Measurements from ENCODE around the gene NUFIP1. TPM values are rescaled to one million over a fixed set of nuclear protein-coding genes. Genes with fewer than 3 reads are reported as not detected.

The NUFIP1 gene
- total RNA-seq, 1 experiment from 2014 or later: 17.1 TPM

DNA sequence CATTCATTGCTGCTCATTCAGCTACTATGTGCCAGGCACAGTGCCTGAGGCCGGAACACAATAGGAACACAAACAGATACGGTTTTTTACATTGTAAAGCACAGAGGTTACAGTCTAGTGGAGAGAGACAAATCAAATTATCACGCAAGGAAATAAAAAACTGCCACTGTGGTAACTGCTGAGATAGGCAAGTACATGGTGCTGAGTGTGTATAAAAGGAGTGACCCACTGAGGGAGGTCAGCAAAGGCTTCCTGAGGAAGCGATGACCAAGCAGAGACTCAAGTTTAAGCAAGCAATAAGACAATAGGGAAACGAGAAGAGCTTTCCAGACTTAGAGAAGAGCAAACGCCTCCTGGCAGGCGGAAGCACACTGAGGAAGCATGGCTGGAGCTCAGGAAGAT lies 56.4 kb downstream of the NUFIP1 start:
- Histone ChIP-seq H3K9ac (ENCODE audit: extremely low read depth, insufficient read length, low read length) (no peak overlapping the region), H2AK5ac (ENCODE audit: insufficient read length, low read length) (no peak overlapping the region), H4K20me1 (ENCODE audit: control insufficient read depth, insufficient read depth, insufficient read length) (no peaks in the 10 kb centered on the region), H3K18ac (ENCODE audit: insufficient read length, low read depth, low read length) (no peak overlapping the region), H3T11ph (ENCODE audit: low read length) (no peak overlapping the region), H3K4me2 (ENCODE audit: insufficient read depth, insufficient read length, low read length) (no peak overlapping the region), H3K27ac (ENCODE audit: insufficient read length, low read depth, low read length) (no peak overlapping the region), H3K23me2 (ENCODE audit: insufficient read length, low read depth, low read length, poor library complexity, severe bottlenecking) (no peaks in the 10 kb centered on the region), H4K8ac (replicated peaks; ENCODE audit: insufficient read length, low read depth, low read length) (no peak overlapping the region), H3K27me3 (ENCODE audit: insufficient read depth, low read length) (no peaks in the 10 kb centered on the region), H3K4me1 (ENCODE audit: insufficient read depth, low read length) (peaks cover 6% of the 10 kb centered on the region; the same call in 1 of the 2 replicates), H3K4ac (ENCODE audit: low read depth, low read length) (no peak overlapping the region), H2BK12ac (ENCODE audit: insufficient read length, low read depth, low read length) (no peak overlapping the region), H3K14ac (ENCODE audit: insufficient read depth, low read length) (no peak overlapping the region), H3K9me3 (ENCODE audit: control insufficient read depth, low read depth, low read length) (no peaks in the 10 kb centered on the region), H2BK120ac (ENCODE audit: low read depth, low read length, poor library complexity, severe bottlenecking) (no peak overlapping the region), H2AFZ (ENCODE audit: low read length) (no peak overlapping the region), H3K23ac (ENCODE audit: insufficient read length, low read depth, low read length) (no peak overlapping the region), H2BK20ac (ENCODE audit: low read depth, low read length, poor library complexity, severe bottlenecking) (no peak overlapping the region), H3K56ac (ENCODE audit: insufficient read length, low read depth, low read length) (no peak overlapping the region), H2BK5ac (ENCODE audit: insufficient read length, low read length) (no peak overlapping the region), H4K5ac (ENCODE audit: insufficient read length, low read depth, low read length) (no peak overlapping the region), H4K91ac (ENCODE audit: insufficient read length, low read depth, low read length) (no peak overlapping the region), H2BK15ac (ENCODE audit: low read depth, low read length) (no peak overlapping the region), H3K79me2 (ENCODE audit: insufficient read depth, low read length) (no peaks in the 10 kb centered on the region), H3K79me1 (ENCODE audit: insufficient read depth, low read depth, low read length, poor library complexity, severe bottlenecking) (no peaks in the 10 kb centered on the region)
- no peak for DNase-seq
- H3K4me3 Mint-ChIP-seq: no peak overlapping the region
- peaks cover 5% of the 10 kb centered on the region in 2 experiments; a peak in 3 of 5 replicates for H3K9me3 Mint-ChIP-seq
- H3K27ac Mint-ChIP-seq: peak overlapping the region in 1 of 3 experiments; percentile 13; a peak in 1 of 7 replicates
- no peaks in the 10 kb centered on the region for H3K27me3 Mint-ChIP-seq (ENCODE audit: low read depth)
- peaks cover 10 to 16% of the 10 kb centered on the region in 2 experiments for H3K4me1 Mint-ChIP-seq
- TF ChIP-seq, protein P1, sequence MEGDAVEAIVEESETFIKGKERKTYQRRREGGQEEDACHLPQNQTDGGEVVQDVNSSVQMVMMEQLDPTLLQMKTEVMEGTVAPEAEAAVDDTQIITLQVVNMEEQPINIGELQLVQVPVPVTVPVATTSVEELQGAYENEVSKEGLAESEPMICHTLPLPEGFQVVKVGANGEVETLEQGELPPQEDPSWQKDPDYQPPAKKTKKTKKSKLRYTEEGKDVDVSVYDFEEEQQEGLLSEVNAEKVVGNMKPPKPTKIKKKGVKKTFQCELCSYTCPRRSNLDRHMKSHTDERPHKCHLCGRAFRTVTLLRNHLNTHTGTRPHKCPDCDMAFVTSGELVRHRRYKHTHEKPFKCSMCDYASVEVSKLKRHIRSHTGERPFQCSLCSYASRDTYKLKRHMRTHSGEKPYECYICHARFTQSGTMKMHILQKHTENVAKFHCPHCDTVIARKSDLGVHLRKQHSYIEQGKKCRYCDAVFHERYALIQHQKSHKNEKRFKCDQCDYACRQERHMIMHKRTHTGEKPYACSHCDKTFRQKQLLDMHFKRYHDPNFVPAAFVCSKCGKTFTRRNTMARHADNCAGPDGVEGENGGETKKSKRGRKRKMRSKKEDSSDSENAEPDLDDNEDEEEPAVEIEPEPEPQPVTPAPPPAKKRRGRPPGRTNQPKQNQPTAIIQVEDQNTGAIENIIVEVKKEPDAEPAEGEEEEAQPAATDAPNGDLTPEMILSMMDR (conservative IDR thresholded peaks at IDR 0.05): no peak
- peaks cover 5 to 6% (median 6%) of the 10 kb centered on the region in 3 experiments; a peak in 4 of 7 replicates for H3K36me3 Mint-ChIP-seq (ENCODE audit: insufficient read depth in 1 of 3, low read depth in 3 of 3)
- no CpG with 5 or more reads among the region's 7 CpGs for WGBS (ENCODE audit: extremely low coverage, insufficient read length, low lambda C conversion rate)
